NCI-H69 (cell line): ENCODE results near the gene LCE2C.
"Not testable (repeated sequence)": the region's sequence is repeated elsewhere in the genome, so short reads cannot be mapped to it uniquely, and the experiment has no call there.

Experiments used
- DNase-seq: peaks from one replicate; lab custom pipeline; 2025; lab: John Stamatoyannopoulos, UW

LCE2C gene, protein sequence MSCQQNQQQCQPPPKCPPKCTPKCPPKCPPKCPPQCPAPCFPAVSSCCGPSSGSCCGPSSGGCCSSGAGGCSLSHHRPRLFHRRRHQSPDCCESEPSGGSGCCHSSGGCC

GRCh38 chr1:152674983-152675382 is at the start of gene LCE2C:
TSS of gene LCE2C (plus strand) at chr1:152675279. CDS start at chr1:152676016, 737 bp downstream.
- DNase-seq = not testable (repeated sequence)

DNA sequence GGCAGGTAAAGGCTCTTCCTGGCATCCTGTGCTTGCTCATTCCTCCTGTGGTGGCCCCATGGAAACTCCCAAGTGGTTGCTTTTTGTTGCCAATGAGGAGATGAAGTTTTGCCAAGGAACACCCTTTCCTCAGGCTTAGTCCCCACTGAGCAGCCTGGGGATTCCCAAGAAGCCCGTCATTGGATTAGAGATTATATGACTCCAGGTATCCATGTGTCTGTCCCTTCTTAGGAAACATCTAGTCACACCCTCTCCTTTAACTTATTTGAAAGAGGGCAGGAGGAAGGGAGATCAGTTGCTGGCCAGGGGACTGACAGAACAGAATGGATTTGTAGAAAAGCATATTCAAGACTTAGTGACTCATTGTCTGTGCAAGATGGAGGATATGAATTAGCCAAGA is 48.3 kb upstream of the LCE2C start:
- DNase-seq = no peak

GRCh38 chr1:152630596-152630995 is 44.5 kb upstream of the LCE2C start:
- DNase-seq = no peak

DNA sequence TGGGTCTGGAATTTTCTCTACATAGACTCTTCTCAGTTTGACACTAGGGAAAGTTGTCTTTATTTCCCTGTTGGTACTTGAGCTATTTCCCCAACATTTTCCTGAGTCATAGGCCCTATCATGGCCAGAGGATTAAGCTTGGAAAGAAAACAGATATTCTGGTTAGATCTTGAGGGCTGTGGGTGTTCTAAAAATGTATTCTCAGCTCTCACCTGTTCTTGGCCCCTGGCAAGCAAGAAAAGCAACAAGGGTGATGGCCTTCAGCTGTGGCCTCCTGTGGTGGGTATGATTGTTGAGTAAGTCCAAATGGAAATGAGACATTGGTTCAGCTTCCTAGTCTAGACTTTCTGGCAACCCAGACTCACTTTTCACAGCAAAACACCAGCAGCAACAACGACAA is 34.7 kb upstream of the LCE2C start:
- no peak for DNase-seq

DNA sequence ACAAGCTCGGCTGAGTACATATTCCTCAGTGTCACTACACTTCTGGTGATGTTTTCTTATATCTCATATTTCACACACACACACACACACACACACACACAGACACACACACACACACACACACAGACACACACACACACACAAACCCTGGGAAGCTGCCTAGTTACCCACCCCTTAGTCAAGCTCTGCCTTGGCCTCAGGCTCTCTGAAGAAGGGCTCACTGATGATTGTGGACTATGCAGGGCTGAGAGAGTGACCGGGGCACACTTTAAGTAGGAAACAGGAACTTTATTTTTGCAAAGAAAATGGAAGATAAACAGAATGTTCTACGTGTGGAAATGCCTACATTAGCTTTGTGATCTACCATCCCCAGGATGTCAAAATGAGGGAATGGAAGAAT is 31.1 kb upstream of the LCE2C start:
- DNase-seq = no peak

DNA sequence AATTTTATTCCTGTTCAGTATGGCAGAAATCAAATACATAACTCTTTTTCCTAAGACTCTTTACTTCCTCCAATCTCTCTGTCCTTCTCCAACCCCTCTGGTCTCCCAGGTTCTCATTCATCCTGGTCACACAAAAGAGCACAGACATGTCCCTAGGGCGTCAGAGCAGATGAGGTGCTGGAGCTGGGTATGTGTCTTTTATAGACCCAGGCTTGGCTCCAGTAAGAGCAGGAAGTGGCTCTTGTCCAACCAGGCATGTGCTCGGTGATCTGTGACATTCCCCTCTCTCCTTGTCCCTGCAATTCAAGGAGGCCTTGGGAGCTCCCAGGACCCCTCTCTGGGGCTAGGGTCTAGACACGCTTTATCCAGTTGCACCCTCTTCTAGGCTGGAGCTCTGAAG is 29.9 kb upstream of the LCE2C start:
- DNase-seq = no peak

GRCh38 chr1:152646656-152647055 is 28.4 kb upstream of the LCE2C start:
- DNase-seq = no peak

DNA sequence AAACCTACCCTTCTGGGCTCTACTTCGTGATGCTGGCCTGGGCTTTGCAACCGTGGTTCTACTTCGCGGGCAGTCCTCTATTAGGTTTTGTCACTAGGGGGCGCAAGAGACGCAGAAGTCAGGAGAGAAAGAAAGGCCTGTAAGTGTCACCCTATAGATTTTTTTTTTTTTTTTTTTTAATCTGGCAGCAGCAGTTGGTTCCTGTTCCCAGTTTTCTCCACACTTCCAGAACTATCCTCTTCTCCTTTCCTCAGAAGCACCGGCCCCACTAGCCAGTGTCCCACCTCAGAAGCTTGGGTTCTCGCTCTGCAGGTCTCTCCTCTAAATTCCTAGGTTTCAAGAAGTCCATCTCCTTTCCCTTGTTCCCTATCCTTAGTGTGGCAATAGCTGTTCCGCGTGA is 21.0 kb upstream of the LCE2C start:
- DNase-seq = peak; percentile 59

DNA sequence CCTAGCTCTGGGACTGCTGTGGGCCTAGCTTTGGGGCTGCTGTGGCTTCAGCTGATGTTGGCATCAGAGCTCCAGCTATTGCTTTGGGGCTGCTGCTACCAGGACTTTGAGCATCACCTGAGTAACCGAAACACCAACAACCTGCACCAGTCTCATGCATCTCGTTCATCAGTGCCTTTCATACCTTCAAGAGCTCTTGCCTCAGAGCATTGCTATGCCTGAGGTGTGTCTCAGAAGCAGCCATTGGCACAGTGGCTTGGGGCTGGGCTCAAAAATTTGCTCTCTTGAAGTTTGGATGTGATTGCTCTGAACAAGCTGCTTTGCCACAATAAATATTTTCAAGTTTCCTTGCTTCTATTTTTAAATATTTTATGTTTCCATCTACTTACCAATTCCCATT is 18.6 kb upstream of the LCE2C start:
- no peak for DNase-seq

DNA sequence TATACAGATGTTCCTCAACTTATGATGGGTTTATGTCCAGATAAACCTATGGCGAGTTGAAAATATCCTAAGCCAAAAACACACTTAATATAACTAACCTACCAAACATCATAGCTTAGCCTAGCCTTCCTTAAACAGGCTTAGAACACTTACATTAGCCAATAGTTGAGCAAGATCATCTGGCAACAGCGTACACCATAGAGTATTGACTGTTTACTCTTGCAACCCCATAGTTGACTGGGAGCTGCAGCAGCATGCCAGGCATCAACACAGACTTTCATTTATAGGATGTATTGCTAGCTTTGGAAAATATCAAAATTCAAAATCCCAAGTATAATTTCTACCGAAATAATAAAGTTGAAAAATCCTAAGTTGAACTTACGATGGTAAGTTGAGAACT is 17.4 kb upstream of the LCE2C start:
- no peak for DNase-seq

DNA sequence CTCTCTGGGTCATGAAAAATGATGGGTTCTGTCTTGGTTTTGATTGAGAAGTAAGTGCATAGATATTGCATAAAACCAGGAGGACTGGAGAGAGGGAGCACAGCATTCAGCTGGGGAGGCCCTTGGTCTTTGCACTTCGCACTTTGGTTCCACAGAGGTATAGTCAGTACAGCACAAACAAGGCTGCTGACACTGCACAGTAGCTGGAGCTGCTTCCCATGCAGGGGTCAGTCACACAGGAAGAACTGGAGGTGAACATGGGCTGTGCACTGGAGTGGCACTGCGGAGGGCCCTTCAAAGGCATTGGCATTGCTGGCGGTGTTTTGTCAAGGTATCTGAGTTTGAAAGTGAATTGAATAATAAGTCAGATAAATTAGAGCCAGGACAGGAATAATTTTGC is 16.4 kb upstream of the LCE2C start:
- no peak for DNase-seq

DNA sequence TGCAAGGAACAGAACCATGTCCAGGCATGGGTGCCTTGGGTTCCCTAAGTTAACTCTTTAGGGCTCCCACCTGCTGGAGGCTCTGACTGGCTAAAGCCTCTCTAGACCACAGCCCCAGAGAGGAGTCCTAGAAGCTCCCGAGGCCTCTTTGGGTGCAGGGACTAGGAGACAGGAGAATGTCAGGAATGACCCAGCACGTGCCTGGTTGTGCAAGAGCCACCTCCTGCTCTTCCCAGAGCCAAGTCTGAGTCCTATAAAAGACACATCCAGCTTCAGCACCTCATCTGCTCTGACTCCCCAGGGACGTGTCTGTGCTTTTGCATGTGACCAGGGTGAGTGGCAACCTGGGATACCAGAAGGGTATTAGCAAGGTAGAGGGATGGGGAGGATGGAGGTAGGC is 12.0 kb upstream of the LCE2C start, which contains the start of gene LCE2D:
Gene LCE2D, plus strand, starts transcription at position 283 of the 400 bp plus-strand sequence. CDS start 726 bp downstream, outside the sequence.
- DNase-seq = no peak

- not testable (repeated sequence) for DNase-seq
These were observed 8.9 kb upstream of the LCE2C start for GRCh38 chr1:152666171-152666570.

DNA sequence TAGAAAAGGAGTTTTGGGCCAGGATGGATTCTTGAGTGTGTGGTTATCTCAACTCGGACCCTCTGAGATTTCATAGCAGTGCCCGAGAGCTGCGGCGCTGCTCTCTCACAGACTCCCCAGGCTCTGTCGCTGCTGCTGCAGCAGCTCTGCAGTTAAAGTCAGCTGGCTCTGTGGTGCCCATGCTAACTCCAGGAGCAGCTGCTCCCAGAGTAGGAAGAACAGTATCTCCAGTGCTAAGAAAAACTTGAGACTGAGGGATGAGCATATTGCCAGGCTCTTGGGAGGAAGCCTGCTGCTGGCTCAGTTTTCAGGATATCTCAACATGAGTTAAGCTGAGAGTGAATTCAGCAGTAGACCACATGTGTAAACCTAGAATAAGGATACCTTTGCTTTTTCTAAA is 7.4 kb upstream of the LCE2C start:
- no peak for DNase-seq

DNA sequence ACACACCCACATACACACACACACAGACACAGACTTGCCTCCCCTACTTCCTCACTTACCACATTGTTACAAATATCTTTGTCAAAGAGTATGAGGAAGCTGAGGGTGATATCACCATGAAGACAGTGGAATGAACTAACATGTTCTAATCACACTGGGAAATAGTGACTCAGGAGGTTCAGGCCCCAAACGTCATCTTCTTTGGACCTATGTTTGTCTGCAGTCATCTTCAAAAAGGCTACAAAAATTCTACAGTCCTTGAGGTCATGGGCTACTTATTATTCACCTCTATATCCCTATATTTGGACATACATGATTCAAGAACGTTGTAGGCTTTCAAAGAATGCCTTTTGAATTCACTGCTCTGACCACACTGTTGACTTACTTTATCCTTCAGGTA is 2.1 kb upstream of the LCE2C start:
- DNase-seq = no peak

DNA sequence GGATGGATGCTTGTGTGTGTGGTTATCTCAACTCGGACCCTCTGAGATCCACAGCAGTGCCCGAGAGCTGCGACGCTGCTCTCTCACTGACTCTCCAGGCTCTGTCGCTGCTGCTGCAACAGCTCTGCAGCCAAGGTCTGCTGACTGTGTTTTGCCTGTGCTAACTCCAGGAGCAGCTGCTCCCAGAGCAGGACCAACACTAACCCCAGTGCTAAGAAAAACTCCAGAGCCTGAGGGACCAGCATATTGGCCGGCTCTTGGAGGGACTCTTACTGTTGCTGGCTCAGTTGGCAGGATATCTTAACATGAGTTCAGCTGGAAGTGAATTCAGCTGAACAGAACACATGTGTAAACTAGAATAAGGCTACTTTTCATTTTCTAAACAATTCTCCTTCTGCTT is 4.4 kb downstream of the LCE2C start:
- DNase-seq = no peak

- no peak for DNase-seq
These were observed 6.5 kb downstream of the LCE2C start for GRCh38 chr1:152681616-152682015.

GRCh38 chr1:152683846-152684245 is 8.8 kb downstream of the LCE2C start:
- DNase-seq = no peak

GRCh38 chr1:152685823-152686222 is 10.7 kb downstream of the LCE2C start, which contains the start of gene LCE2B:
TSS of gene LCE2B (plus strand) at chr1:152686123. CDS start at chr1:152686844, 721 bp downstream.
- DNase-seq = not testable (repeated sequence)

DNA sequence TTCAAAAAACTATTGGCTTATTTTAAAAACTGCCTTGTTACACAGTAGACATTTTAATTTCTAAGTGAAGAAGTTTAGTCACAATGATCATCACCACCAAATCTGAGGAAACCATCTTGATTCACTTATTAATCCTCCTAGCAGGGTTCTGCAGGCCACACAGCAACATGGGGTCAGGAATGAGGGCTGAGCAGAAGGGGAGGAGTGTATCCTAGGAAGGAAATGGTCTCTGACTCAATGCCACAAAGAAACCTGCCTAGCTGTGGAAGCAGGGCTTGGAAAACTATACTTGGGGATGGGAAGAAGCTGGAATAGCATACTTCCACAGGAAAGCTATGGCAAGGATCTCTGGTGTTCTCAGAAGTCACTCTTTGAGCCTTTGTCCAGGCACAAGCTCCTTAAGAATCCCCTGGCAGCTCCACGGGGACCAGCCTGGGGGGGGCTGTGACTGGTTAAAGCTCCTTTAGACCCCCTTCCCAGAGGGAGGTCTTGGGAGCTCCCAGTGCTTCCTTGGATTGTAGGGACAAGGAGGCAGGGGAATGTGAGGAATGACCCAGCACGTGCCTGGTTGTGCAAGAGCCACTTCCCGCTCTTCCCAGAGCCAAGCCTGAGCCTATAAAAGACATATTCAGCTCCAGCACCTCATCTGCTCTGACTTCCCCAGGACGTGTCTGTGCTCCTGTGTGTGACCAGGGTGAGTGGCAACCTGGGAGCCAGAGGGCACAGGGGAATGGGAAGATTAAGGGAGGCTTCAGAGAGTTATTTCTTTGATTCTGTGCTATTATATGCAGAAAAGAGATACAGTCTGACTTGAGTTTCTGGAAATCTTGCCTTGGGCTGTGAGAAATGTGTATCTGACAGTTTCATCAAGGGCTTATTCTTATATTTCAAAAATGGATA is 22.9 kb downstream of the LCE2C start, which contains the start of gene LCE2A:
Gene LCE2A, plus strand, starts transcription at position 645 of the 900 bp plus-strand sequence. CDS start 557 bp downstream, outside the sequence.
- no peak for DNase-seq

DNA sequence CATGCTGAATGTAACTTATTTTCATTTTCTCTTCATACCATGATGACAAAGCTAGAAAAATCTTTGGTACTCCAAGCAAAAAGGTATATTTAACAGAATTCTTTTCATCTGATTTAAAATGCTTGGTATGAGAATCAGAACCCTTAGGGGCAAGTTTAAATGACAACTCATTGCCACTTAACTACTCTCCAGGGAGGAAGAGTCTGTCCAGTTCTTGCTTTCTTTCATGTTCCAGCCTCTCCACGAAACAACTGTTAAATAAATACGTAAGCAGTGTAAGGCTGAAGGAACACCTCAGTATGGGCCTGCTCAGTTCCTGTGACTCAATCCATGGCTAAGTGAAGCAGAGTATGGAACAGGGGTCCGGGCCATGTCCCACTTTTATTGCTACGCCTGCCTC is 24.7 kb downstream of the LCE2C start:
- DNase-seq = no peak

GRCh38 chr1:152707860-152708259 is 32.8 kb downstream of the LCE2C start, which contains the start of gene LCE4A:
TSS of gene LCE4A (plus strand) at chr1:152708160. CDS start at chr1:152709076, 916 bp downstream.
- no peak for DNase-seq

GRCh38 chr1:152718238-152718637 is 43.2 kb downstream of the LCE2C start:
- no peak for DNase-seq
